NCI-H2029 treated with DMSO at 0.1 percent for 48 hours (cell line): ENCODE data around the gene OSBPL5.
"Not testable (repeated sequence)": the region's sequence is repeated elsewhere in the genome, so short reads cannot be mapped to it uniquely, and the experiment has no call there.

ENCODE experiments used
- DNase-seq: peaks from one replicate; lab custom pipeline; 2025; lab: John Stamatoyannopoulos, UW

OSBPL5 gene

DNA sequence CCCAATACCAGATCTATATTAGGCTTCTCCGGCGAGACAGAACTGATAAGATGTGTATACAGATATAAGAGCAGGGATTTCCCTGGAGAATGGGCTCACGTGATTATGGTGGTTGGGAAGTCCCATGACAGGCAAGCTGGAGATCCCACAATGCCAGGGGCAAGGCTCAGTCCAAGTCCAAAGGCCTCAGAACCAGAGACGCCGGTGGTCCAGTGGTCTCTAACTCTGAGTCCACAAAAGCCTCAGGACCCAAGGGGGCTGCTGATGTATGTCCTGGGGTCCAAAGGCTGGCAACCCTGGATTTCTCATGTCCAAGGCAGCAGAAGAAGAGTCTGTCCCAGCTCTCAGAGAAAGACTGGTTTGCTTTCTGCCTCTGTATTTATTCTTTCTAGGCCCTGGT is 15.8 kb upstream of the OSBPL5 start:
- no peak for DNase-seq

DNA sequence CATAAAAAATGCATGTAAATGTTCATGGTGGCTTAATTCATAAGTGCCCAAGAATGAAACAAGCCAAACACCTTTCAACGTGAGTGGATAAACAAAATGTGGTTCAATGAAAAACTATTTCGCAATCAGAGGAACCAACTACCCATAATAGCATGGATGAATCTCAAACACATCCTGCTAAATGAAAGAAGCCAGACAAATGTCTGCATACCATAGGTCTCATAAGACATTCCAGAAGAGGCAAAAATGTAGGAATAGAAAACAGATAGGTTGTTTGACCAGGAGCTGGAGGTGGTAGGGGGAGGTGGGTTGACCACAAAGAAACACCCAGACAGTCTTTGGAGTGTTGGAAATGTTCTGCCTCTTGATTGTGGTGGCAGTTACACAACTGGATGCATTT is 13.2 kb upstream of the OSBPL5 start:
- DNase-seq: no peak

DNA sequence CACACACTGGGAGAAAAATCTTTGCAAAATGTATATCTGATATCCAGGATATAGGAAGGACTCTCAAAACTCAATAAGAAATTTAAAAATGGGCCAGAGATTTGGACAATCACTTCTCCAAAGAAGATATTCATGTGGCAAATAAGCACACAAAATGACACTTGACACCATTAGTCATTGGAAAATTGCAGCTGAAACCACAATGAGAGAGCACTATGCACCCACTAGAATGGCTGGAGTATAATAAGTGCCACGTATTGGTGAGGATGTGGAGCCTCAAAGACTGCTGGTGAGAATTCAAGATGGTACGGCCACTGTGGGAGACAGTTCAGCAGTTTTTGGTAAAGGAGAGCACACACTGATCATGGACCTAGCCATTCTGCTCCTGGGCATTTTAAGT is 12.8 kb upstream of the OSBPL5 start:
- no peak for DNase-seq

GRCh38 chr11:3176487-3176886 is 11.4 kb upstream of the OSBPL5 start:
- no peak for DNase-seq

DNA sequence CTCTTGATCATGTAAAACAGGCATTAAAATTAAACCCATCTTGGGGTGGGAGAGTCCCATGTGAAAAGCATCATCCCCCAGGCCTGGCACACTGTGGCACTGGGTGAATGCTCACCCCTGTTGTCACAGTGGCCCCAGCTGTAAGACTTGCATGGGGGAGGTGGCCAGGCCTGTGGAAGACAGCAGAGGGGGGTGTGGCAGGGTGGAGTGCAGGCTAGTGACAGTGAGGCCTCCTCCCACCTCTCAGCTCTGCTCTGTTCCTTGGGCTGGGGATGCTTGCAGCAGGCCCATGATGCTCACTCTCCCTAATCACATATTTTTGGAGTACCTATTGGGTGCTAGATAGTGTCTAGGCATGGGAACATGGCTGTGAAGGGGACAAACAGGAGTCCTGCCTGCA is 10.1 kb upstream of the OSBPL5 start:
- no peak for DNase-seq

GRCh38 chr11:3174387-3174786 is 9.3 kb upstream of the OSBPL5 start:
- no peak for DNase-seq

DNA sequence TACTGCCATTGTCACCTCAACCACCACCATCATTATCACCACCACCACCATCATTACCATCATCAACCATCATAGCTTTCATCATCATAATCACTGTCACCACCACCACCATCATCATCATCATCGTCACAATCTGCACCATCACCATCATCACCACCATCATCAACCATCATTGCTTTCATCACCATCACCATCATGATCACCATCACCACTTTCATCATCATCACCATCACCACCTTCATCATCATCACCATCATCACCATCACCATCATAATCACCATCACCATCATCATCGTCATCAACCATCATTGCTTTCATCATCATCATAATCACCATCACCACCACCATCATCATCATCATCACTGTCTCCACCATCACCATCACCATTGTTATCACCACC is 8.7 kb upstream of the OSBPL5 start:
- DNase-seq: no peak

- no peak for DNase-seq
Measured at GRCh38 chr11:3171931-3172560, 6.9 kb upstream of the OSBPL5 start.

GRCh38 chr11:3170756-3171650 is 5.9 kb upstream of the OSBPL5 start:
- DNase-seq: no peak

DNA sequence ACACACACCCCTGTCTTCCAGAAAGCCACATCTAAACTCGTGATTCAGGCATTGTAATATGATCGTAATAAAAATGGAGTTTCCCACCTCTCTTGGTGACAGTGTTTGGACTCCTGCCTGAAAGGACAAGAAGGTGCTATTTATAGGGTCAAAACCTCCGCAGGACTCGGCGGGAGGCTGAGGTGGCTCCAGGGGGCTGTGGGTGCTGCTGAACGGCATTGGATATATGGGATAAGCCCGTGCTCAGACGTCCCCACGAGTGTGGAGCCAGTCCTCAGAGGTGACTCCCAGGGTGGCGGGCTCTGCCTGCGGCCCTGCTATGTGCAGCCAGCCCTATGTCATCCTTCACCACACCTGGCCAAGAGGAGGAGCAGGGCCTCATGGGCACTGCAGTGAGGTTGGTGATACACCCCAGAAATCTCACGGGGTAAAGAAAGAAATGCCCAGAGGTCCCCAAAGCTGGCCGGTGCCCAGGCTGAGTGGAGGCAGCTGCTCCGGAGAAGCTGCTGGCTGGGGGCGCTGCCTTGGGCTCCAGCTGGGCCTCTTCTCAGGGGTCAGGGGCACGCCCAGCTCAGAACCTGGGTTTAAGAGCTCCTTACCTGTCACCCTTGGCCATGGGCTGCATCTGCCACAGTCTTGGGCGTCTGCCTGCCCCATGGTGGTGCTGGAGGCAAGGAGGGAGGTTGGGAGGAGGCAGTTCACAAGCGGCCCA is 5.1 kb upstream of the OSBPL5 start:
- no peak for DNase-seq

GRCh38 chr11:3169255-3170043 is 4.3 kb upstream of the OSBPL5 start:
- DNase-seq: no peak

DNA sequence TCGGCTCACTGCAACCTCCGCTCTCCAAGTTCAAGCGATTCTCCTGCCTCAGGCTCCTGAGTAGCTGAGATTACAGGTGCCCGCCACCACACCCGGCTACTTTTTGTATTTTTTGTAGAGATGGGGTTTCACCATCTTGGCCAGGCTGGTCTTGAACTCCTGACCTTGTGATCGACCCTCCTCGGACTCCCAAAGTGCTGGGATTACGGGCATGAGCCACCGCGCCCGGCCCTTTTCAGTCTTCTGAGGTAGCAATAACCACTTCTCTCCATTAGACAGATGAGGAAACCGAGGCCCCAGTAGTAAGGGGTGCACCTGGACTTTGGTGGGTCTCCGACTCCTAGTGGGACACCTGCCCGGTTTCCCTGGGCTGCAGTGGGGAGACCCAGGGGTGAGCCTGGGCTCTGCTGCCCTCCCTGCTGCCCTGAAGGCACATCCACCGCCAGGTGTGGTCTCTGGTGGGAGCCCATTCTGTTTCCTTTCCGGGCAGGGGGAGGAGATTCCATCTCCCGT is 3.7 kb upstream of the OSBPL5 start:
- DNase-seq: not testable (repeated sequence)

GRCh38 chr11:3167143-3168119 is 2.3 kb upstream of the OSBPL5 start:
- DNase-seq: no peak

GRCh38 chr11:3166268-3167142 is 1.4 kb upstream of the OSBPL5 start:
- DNase-seq: no peak

- DNase-seq: no peak
Measured at GRCh38 chr11:3165916-3166267, 782 bp upstream of the OSBPL5 start.

DNA sequence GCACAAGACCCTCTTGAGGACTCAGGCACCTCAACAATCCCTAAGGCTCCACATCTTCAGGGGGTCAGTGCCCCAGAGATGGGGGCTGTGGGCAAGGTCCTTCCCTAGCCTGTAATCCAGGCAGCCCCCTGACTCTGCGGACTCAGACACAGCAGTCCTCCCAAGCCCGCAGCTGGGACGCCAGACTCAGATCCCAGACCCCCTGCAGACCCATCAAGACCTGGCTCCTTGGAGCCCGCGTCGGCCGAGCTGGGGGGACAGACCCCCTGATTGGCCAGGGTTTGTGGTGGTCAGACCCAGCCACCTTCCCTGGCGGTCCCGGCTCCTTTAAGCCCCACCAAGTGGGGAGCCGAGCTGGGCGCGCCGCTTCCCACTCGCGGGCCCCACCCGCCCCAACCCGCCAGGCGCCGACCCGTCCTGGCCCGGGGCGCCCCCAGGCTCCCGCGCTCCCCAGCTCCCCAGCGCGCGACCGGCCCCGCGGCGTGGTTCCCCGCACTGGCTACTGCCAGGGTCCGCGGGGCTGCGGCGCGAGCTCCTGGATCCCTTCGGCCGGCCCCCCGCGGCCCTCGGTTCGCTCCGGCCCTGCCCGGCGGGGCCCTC is 458 bp downstream of the OSBPL5 start:
- no peak for DNase-seq

- DNase-seq: no peak
Measured at GRCh38 chr11:3164138-3164551, 965 bp downstream of the OSBPL5 start.

DNA sequence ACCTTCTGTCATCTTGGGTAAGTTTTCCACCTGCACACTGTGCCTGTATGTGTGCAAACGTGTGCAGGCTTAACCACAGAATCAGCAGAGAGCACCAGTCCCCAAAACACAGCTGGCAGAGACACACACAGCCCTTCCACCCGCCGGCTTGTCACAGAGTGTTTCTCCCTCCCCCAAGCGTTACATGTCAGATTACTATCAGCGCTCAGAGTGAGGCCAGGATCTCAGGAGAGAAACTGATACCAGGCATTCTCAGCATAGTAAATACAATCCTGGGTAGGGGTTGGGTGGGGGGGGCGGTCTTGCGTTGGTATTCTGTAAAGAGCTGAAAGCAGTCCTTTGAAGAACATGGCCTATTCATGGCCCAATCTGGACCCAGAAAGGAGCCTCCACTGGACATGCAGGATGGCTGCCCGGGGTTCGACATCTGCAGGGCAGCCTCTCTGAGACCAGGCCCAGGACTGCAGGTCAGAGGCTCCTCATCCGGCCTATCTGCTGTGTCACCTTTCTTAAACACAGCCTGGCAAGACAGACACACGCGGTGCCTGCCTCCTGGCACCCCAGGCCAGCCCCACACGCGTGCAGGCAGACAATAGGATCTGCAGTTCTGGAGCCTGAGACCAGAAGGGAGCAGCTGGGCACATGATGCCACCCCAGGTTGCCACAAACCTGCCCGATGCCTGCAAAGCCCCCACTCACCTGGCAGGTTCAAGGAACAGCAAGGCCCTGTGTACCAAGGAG is 1.7 kb downstream of the OSBPL5 start:
- no peak for DNase-seq
